DOHH2 (cell line): Measurements from ENCODE around the gene GRXCR1.

Source experiments
- H3F3A ChIP-seq: fragments of 200-600 bp; sonication (generic), shearing (Covaris generic); 2 replicates; pipeline ENCODE4 v1.6.0; 2016; ENCODE audit warnings: antibody characterized with exemption, mild to moderate bottlenecking; ENCODE audit not compliant: control insufficient read depth, insufficient read depth
- H3K27ac ChIP-seq: fragments of 200-600 bp; sonication (generic); 2 replicates; pipeline ENCODE4 v1.5.1; 2014; ENCODE audit warnings: low read depth, mild to moderate bottlenecking, low read length, moderate library complexity
- H3K27me3 ChIP-seq: fragments of 200-600 bp; sonication (generic); 2 replicates; pipeline ENCODE4 v1.6.1; 2014; ENCODE audit warnings: mild to moderate bottlenecking, low read length, mixed read lengths; ENCODE audit not compliant: control insufficient read depth
- H3K36me3 ChIP-seq: fragments of 200-600 bp; sonication (generic); 2 replicates; pipeline ENCODE4 v1.6.1; 2014; ENCODE audit warnings: mild to moderate bottlenecking, low read length, moderate library complexity, mixed read lengths; ENCODE audit not compliant: control insufficient read depth
- H3K4me1 ChIP-seq: fragments of 200-600 bp; sonication (generic); 2 replicates; pipeline ENCODE4 v1.6.1; 2014; ENCODE audit warnings: mild to moderate bottlenecking, low read length, mixed read lengths; ENCODE audit not compliant: control insufficient read depth
- H3K4me2 ChIP-seq: fragments of 200-600 bp; sonication (generic); 2 replicates; pipeline ENCODE4 v1.6.0; 2014; ENCODE audit warnings: mild to moderate bottlenecking, low read length, moderate library complexity
- H3K4me3 ChIP-seq: fragments of 200-600 bp; sonication (generic); 2 replicates; pipeline ENCODE4 v1.5.1; 2014; ENCODE audit warnings: mild to moderate bottlenecking, low read length, mixed read lengths
- H3K79me2 ChIP-seq: fragments of 200-600 bp; sonication (generic); 2 replicates; pipeline ENCODE4 v1.6.1; 2014; ENCODE audit warnings: mild to moderate bottlenecking, low read length, mixed read lengths; ENCODE audit not compliant: control insufficient read depth
- H3K9me2 ChIP-seq: fragments of 200-600 bp; sonication (generic); replicated peaks from 2 replicates; pipeline ENCODE4 v1.6.1; 2014; ENCODE audit warnings: mild to moderate bottlenecking, low read length, mixed read lengths; ENCODE audit not compliant: control insufficient read depth
- H3K9me3 ChIP-seq: fragments of 200-600 bp; sonication (generic); 2 replicates; pipeline ENCODE4 v1.6.1; 2014; ENCODE audit warnings: antibody characterized with exemption, low read length, mixed read lengths; ENCODE audit not compliant: control insufficient read depth, insufficient read depth
- H4K20me1 ChIP-seq: fragments of 200-600 bp; sonication (generic); 2 replicates; pipeline ENCODE4 v1.6.0; 2014; ENCODE audit warnings: low read depth, mild to moderate bottlenecking, antibody characterized with exemption, low read length, moderate library complexity; ENCODE audit not compliant: control insufficient read depth, insufficient read depth
- CTCF ChIP-seq: fragments of 200-600 bp; sonication (generic); IDR thresholded peaks from one replicate; pipeline ENCODE4 v1.5.1; 2014; ENCODE audit warnings: antibody characterized with exemption, mild to moderate bottlenecking, low read depth, low read length; ENCODE audit not compliant: poor library complexity, severe bottlenecking
- EZH2phosphoT487 ChIP-seq: fragments of 200-600 bp; sonication (generic); IDR thresholded peaks from 2 replicates; pipeline ENCODE4 v1.6.1; 2017; ENCODE audit warnings: borderline replicate concordance, mild to moderate bottlenecking, antibody characterized with exemption, low read length, moderate library complexity, mixed read lengths

GRXCR1 gene

GRCh38 chr4:42925921-42926320, 33.4 kb downstream of the GRXCR1 start:
- TF ChIP-seq EZH2phosphoT487 (no peak), CTCF (no peak)
- Histone ChIP-seq H3K4me3 (no peak overlapping the region), H3K9me2 (no peaks in the 10 kb centered on the region), H3K27me3 (no peaks in the 10 kb centered on the region), H3F3A (no peaks in the 10 kb centered on the region), H3K4me2 (no peak overlapping the region), H3K9me3 (no peaks in the 10 kb centered on the region), H3K79me2 (no peaks in the 10 kb centered on the region), H4K20me1 (no peaks in the 10 kb centered on the region), H3K27ac (no peak overlapping the region), H3K36me3 (no peaks in the 10 kb centered on the region), H3K4me1 (no peaks in the 10 kb centered on the region)

GRCh38 chr4:42927946-42928345, 35.4 kb downstream of the GRXCR1 start:
- Histone ChIP-seq H3K27ac (no peak overlapping the region), H3K4me1 (no peaks in the 10 kb centered on the region), H3K79me2 (no peaks in the 10 kb centered on the region), H3K9me2 (no peaks in the 10 kb centered on the region), H3K4me3 (no peak overlapping the region), H3F3A (no peaks in the 10 kb centered on the region), H3K9me3 (no peaks in the 10 kb centered on the region), H3K36me3 (no peaks in the 10 kb centered on the region), H4K20me1 (no peaks in the 10 kb centered on the region), H3K4me2 (no peak overlapping the region), H3K27me3 (no peaks in the 10 kb centered on the region)
- no peak for TF ChIP-seq CTCF
- no peak for TF ChIP-seq EZH2phosphoT487

- H3K27me3 ChIP-seq, result no peaks in the 10 kb centered on the region
- H3K4me3 ChIP-seq, result no peak overlapping the region
- H3K9me2 ChIP-seq, result no peaks in the 10 kb centered on the region
- H3K27ac ChIP-seq, result no peak overlapping the region
- H3K4me2 ChIP-seq, result no peak overlapping the region
- no peaks in the 10 kb centered on the region for H4K20me1 ChIP-seq
- H3K36me3 ChIP-seq, result no peaks in the 10 kb centered on the region
- TF ChIP-seq CTCF, result no peak
- TF ChIP-seq EZH2phosphoT487, result no peak
- no peaks in the 10 kb centered on the region for H3K4me1 ChIP-seq
- no peaks in the 10 kb centered on the region for H3K9me3 ChIP-seq
- no peaks in the 10 kb centered on the region for H3F3A ChIP-seq
- no peaks in the 10 kb centered on the region for H3K79me2 ChIP-seq
Observed at GRCh38 chr4:42928582-42928981, 36.1 kb downstream of the GRXCR1 start.

GRCh38 chr4:42942216-42942615, 49.7 kb downstream of the GRXCR1 start:
- no peak overlapping the region for H3K27ac ChIP-seq
- no peaks in the 10 kb centered on the region for H3K27me3 ChIP-seq
- TF ChIP-seq CTCF, result no peak
- TF ChIP-seq EZH2phosphoT487, result no peak
- H3K4me3 ChIP-seq, result no peak overlapping the region
- H3K9me2 ChIP-seq, result no peaks in the 10 kb centered on the region
- no peaks in the 10 kb centered on the region for H3K9me3 ChIP-seq
- H3F3A ChIP-seq, result no peaks in the 10 kb centered on the region
- no peak overlapping the region for H3K4me2 ChIP-seq
- no peaks in the 10 kb centered on the region for H3K4me1 ChIP-seq
- no peaks in the 10 kb centered on the region for H3K36me3 ChIP-seq
- no peaks in the 10 kb centered on the region for H4K20me1 ChIP-seq
- no peaks in the 10 kb centered on the region for H3K79me2 ChIP-seq
